K562 (cell line): Measurements from ENCODE around the gene C3. TPM values are rescaled to one million over a fixed set of nuclear protein-coding genes. Genes with fewer than 3 reads are reported as not detected.
A peak's percentile ranks its signal among the peaks of the same experiment; 100 is the strongest.

Experiments
- BRD9 ChIP-seq: fragments of 450-650 bp; IDR thresholded peaks from 2 replicates; pipeline ENCODE4 v1.6.1; 2018; ENCODE audit warnings: low read depth; ENCODE audit not compliant: partially characterized antibody
- CBX5 ChIP-seq: IDR thresholded peaks from 2 replicates; pipeline ENCODE4 v1.6.1; 2014; ENCODE audit warnings: low read depth, borderline replicate concordance
- EP300 ChIP-seq: IDR thresholded peaks from 2 replicates; pipeline ENCODE4 v1.6.1; 2012; ENCODE audit warnings: low read length, improper control_type of control experiment
- GTF2B ChIP-seq: IDR thresholded peaks from 2 replicates; pipeline ENCODE4 v1.6.1; 2011; ENCODE audit not compliant: insufficient read length; ENCODE audit errors: extremely low read depth
- MYC ChIP-seq, 2 experiments: fragments of 250-450 bp in 1 of 2; sonication (Bioruptor Pico) in 1 of 2; IDR thresholded peaks; 2 replicates each; pipeline versions ENCODE4 v1.5.1 to v1.6.1; 2012 to 2021; ENCODE audit warnings: low read depth in 2 of 2, borderline replicate concordance in 1 of 2, improper control_type of control experiment in 1 of 2, low read length in 1 of 2, mild to moderate bottlenecking in 1 of 2, moderate library complexity in 1 of 2
- NFYB ChIP-seq: IDR thresholded peaks from 2 replicates; pipeline ENCODE4 v1.6.1; 2011; ENCODE audit warnings: mild to moderate bottlenecking, moderate library complexity; ENCODE audit not compliant: insufficient read length; ENCODE audit errors: extremely low read depth
- RBFOX2 ChIP-seq: fragments of 200-400 bp; formaldehyde crosslinking; IDR thresholded peaks from 2 replicates; pipeline ENCODE4 v1.6.1; 2017; ENCODE audit warnings: low read depth, mild to moderate bottlenecking, low read length, moderate library complexity
- SIN3A ChIP-seq, 2 experiments: fragments of 150-350 bp in 1 of 2; IDR thresholded peaks; 2 replicates each; pipeline ENCODE4 v1.6.1; 2011 to 2016; ENCODE audit warnings: borderline replicate concordance in 2 of 2, low read depth in 2 of 2, low read length in 2 of 2, mild to moderate bottlenecking in 2 of 2, moderate library complexity in 2 of 2; ENCODE audit not compliant: control insufficient read depth in 1 of 2
- ZBTB40 ChIP-seq, 2 experiments: fragments of 450-650 bp in 1 of 2; sonication (generic) in 1 of 2; formaldehyde crosslinking in 1 of 2; IDR thresholded peaks; 2 replicates each; pipeline versions ENCODE4 v1.7.1 to v1.9.0; 2016 to 2022; ENCODE audit warnings: inconsistent platforms in 1 of 2, mild to moderate bottlenecking in 1 of 2, missing genetic modification reagents in 1 of 2
- ZNF23 ChIP-seq: fragments of 250-450 bp; sonication (Bioruptor Pico); IDR thresholded peaks from 2 replicates; pipeline ENCODE4 v1.4.0; 2020; ENCODE audit warnings: mild to moderate bottlenecking
- polyA plus RNA-seq, 8 experiments: library from polyadenylated mRNA; depleted of rRNA in 4 of 8; stranded (reverse) in 5 of 8; unstranded in 3 of 8; fragments of >200 nt; fragmentation: Nextera tagmentation in 2 of 8; fragmentation: Illumina TruSeq in 1 of 8; extraction: Ambion mirVana in 2 of 8; extraction: Trizol in 1 of 8; gene quantifications; 2 replicates each; pipeline versions ENCODE4 v1.2.1 to v1.2.3, GENCODE V29; 2011 to 2014; ENCODE audit warnings: inconsistent platforms in 1 of 8, missing spikeins in 1 of 8
- total RNA-seq, 7 experiments: library from RNA; depleted of rRNA in 6 of 7; stranded (reverse); fragments of >200 nt in 6 of 7; fragmentation: Illumina TruSeq in 2 of 7; extraction: Trizol in 2 of 7; gene quantifications; 2 replicates each; pipeline versions ENCODE4 v1.2.1 to v1.2.3, GENCODE V29; 2011 to 2021; ENCODE audit warnings: low replicate concordance in 1 of 7

Gene C3
- total and polyA plus RNA-seq, 9 of the 15 experiments (the other 6 are each of a cell fraction or from before 2014, with no cell fraction given), result 0.59 to 10.6 (median 2.2) TPM

GRCh38 chr19:6736169-6736916 lies 15.9 kb upstream of the C3 start (continued):
- TF ChIP-seq ZBTB40 (IDR thresholded peaks at IDR 0.05) (0 out of 2 replicates have a peak, but pooled peaks have one; percentile 28), ZBTB40 (CRISPR knock-in tag; IDR thresholded peaks at IDR 0.05) (no peak), ZNF23 (CRISPR knock-in tag) (no peak), CBX5 (no peak), MYC (IDR thresholded peaks at IDR 0.05; ENCODE audit: low read depth, low read length) (peak; percentile 52; the same call in 1 of the 2 replicates), MYC (CRISPR knock-in tag; IDR thresholded peaks at IDR 0.05; ENCODE audit: borderline replicate concordance, low read depth) (no peak), RBFOX2 (peak; percentile 61; the same call in 1 of the 2 replicates), GTF2B (no peak), BRD9 (no peak), EP300 (0 out of 2 replicates have a peak, but pooled peaks have one; percentile 15), SIN3A (IDR thresholded peaks at IDR 0.05; ENCODE audit: borderline replicate concordance in 2 of 2, control insufficient read depth in 1 of 2, low read depth in 2 of 2, low read length in 2 of 2) (peak in 1 of 2 experiments; percentile 46; a peak in 1 of 4 replicates), NFYB (no peak)
